GM10266 (cell line): ENCODE results near the gene SERPINH1.

Source experiments
- DNase-seq: peaks from one replicate; pipeline ENCODE4 v3.0.0; 2012; ENCODE audit errors: extremely low spot score
- CTCF ChIP-seq: IDR thresholded peaks from 2 replicates; pipeline ENCODE4 v1.5.1; 2012; ENCODE audit warnings: mild to moderate bottlenecking, low read depth; ENCODE audit not compliant: control insufficient read depth, insufficient read depth; ENCODE audit errors: missing control alignments

The SERPINH1 gene

GRCh38 chr11:75558939-75559843, 2.9 kb upstream of the SERPINH1 start:
- no peak for DNase-seq

GRCh38 chr11:75560644-75561043, 1.4 kb upstream of the SERPINH1 start:
- TF ChIP-seq CTCF, result no peak
- DNase-seq, result no peak

More at GRCh38 chr11:75558939-75559843, 2.9 kb upstream of the SERPINH1 start:
- no peak for TF ChIP-seq CTCF

GRCh38 chr11:75561426-75562047, 516 bp upstream of the SERPINH1 start:
- TF ChIP-seq CTCF, result no peak
- no peak for DNase-seq

GRCh38 chr11:75562836-75563484, 907 bp downstream of the SERPINH1 start:
- TF ChIP-seq CTCF, result no peak
- DNase-seq, result no peak

GRCh38 chr11:75563501-75563977, 1.5 kb downstream of the SERPINH1 start:
- TF ChIP-seq CTCF, result no peak
- no peak for DNase-seq

- TF ChIP-seq CTCF, result no peak
- no peak for DNase-seq
Observed at GRCh38 chr11:75563978-75564552, 2.0 kb downstream of the SERPINH1 start.
